Loucy (cell line): Measurements from ENCODE around the gene TEPSIN.

Experiments
- H2AFZ ChIP-seq: fragments of 200-600 bp; sonication (generic); 2 replicates; pipeline ENCODE4 v1.6.0; 2016; ENCODE audit warnings: antibody characterized with exemption, mild to moderate bottlenecking, low read length, moderate library complexity
- H3F3A ChIP-seq: fragments of 200-600 bp; 2 replicates; pipeline ENCODE4 v1.6.0; 2016; ENCODE audit warnings: antibody characterized with exemption, low read depth, mild to moderate bottlenecking
- H3K27me3 ChIP-seq: fragments of 200-600 bp; sonication (generic); 2 replicates; pipeline ENCODE4 v1.6.1; 2014; ENCODE audit warnings: low read length, mild to moderate bottlenecking; ENCODE audit not compliant: insufficient read depth, poor library complexity, severe bottlenecking
- H3K36me3 ChIP-seq: fragments of 200-600 bp; sonication (generic); 2 replicates; pipeline ENCODE4 v1.6.1; 2016; ENCODE audit warnings: low read length; ENCODE audit not compliant: insufficient read depth
- H3K4me1 ChIP-seq: fragments of 200-600 bp; sonication (generic); 2 replicates; pipeline ENCODE4 v1.5.1; 2014; ENCODE audit warnings: low read length, mild to moderate bottlenecking; ENCODE audit not compliant: insufficient read depth, poor library complexity, severe bottlenecking
- H3K4me2 ChIP-seq: fragments of 200-600 bp; sonication (generic); 2 replicates; pipeline ENCODE4 v1.6.0; 2014; ENCODE audit warnings: antibody characterized with exemption, low read length, low read depth, mild to moderate bottlenecking; ENCODE audit not compliant: poor library complexity, severe bottlenecking
- H3K4me3 ChIP-seq: fragments of 200-600 bp; sonication (generic); 2 replicates; pipeline ENCODE4 v1.5.1; 2014; ENCODE audit warnings: low read length, mild to moderate bottlenecking, mixed read lengths; ENCODE audit not compliant: poor library complexity, severe bottlenecking
- H3K79me2 ChIP-seq: fragments of 200-600 bp; sonication (generic); 2 replicates; pipeline ENCODE4 v1.6.1; 2014; ENCODE audit warnings: low read length; ENCODE audit not compliant: insufficient read depth
- H3K9ac ChIP-seq: fragments of 200-600 bp; sonication (generic); 2 replicates; pipeline ENCODE4 v1.6.0; 2014; ENCODE audit warnings: mild to moderate bottlenecking, low read depth, low read length, moderate library complexity; ENCODE audit not compliant: poor library complexity, severe bottlenecking
- H3K9me2 ChIP-seq: fragments of 200-600 bp; sonication (generic); replicated peaks from 2 replicates; pipeline ENCODE4 v1.6.1; 2016; ENCODE audit warnings: low read depth, low read length, mixed read lengths
- H3K9me3 ChIP-seq: fragments of 200-600 bp; sonication (generic); 2 replicates; pipeline ENCODE4 v1.6.1; 2014; ENCODE audit warnings: mild to moderate bottlenecking, antibody characterized with exemption, low read length, low read depth; ENCODE audit not compliant: insufficient read depth
- H4K20me1 ChIP-seq: fragments of 200-600 bp; sonication (generic); 2 replicates; pipeline ENCODE4 v1.6.0; 2014; ENCODE audit warnings: antibody characterized with exemption, low read length, mild to moderate bottlenecking; ENCODE audit not compliant: insufficient read depth, poor library complexity, severe bottlenecking
- CTCF ChIP-seq: fragments of 200-600 bp; sonication (generic); conservative IDR thresholded peaks from 2 replicates; pipeline ENCODE4 v1.5.1; 2014; ENCODE audit warnings: mild to moderate bottlenecking, antibody characterized with exemption, low read length
- EZH2phosphoT487 ChIP-seq: fragments of 200-600 bp; IDR thresholded peaks from 2 replicates; pipeline ENCODE4 v1.6.1; 2018; ENCODE audit warnings: antibody characterized with exemption, mild to moderate bottlenecking, moderate library complexity, borderline replicate concordance

Gene TEPSIN

GRCh38 chr17:81247339-81247990 lies 8.6 kb upstream of the TEPSIN start:
- peaks cover 3% of the 10 kb centered on the region for H3K4me1 ChIP-seq
- TF ChIP-seq CTCF (no peak), EZH2phosphoT487 (no peak)
- peaks cover 17% of the 10 kb centered on the region; the same call in 1 of the 2 replicates for H3K36me3 ChIP-seq

GRCh38 chr17:81246679-81247338 lies 8.0 kb upstream of the TEPSIN start:
- no peaks in the 10 kb centered on the region for H3K27me3 ChIP-seq
- H3F3A ChIP-seq, result no peaks in the 10 kb centered on the region
- peaks cover 17% of the 10 kb centered on the region; the same call in 1 of the 2 replicates for H3K36me3 ChIP-seq
- no peak overlapping the region for H3K4me2 ChIP-seq
- peaks cover 7% of the 10 kb centered on the region; the same call in 1 of the 2 replicates for H3K79me2 ChIP-seq
- no peaks in the 10 kb centered on the region for H3K4me1 ChIP-seq
- H3K4me3 ChIP-seq, result no peak overlapping the region
- no peaks in the 10 kb centered on the region for H3K9me3 ChIP-seq
- H2AFZ ChIP-seq, result no peak overlapping the region
- peaks cover 6% of the 10 kb centered on the region for H4K20me1 ChIP-seq
- H3K9ac ChIP-seq, result no peak overlapping the region
- TF ChIP-seq EZH2phosphoT487, result no peak
- no peak for TF ChIP-seq CTCF
- no peaks in the 10 kb centered on the region for H3K9me2 ChIP-seq

More at GRCh38 chr17:81247339-81247990, 8.6 kb upstream of the TEPSIN start:
- Histone ChIP-seq H3K9me2 (no peaks in the 10 kb centered on the region), H3F3A (no peaks in the 10 kb centered on the region), H3K4me3 (no peak overlapping the region), H3K27me3 (no peaks in the 10 kb centered on the region), H3K9ac (no peak overlapping the region), H3K4me2 (no peak overlapping the region), H3K79me2 (peaks cover 4% of the 10 kb centered on the region; the same call in 1 of the 2 replicates), H4K20me1 (no peaks in the 10 kb centered on the region), H3K9me3 (no peaks in the 10 kb centered on the region), H2AFZ (no peak overlapping the region)

GRCh38 chr17:81246343-81246670 lies 7.5 kb upstream of the TEPSIN start:
- no peak overlapping the region for H3K4me2 ChIP-seq
- H3K4me3 ChIP-seq, result no peak overlapping the region
- H3K9ac ChIP-seq, result no peak overlapping the region
- peaks cover 9% of the 10 kb centered on the region for H4K20me1 ChIP-seq
- H3K79me2 ChIP-seq, result peaks cover 10% of the 10 kb centered on the region; the same call in 1 of the 2 replicates
- H3F3A ChIP-seq, result no peaks in the 10 kb centered on the region
- H3K4me1 ChIP-seq, result peaks cover 2% of the 10 kb centered on the region
- H2AFZ ChIP-seq, result no peak overlapping the region
- H3K27me3 ChIP-seq, result no peaks in the 10 kb centered on the region
- no peaks in the 10 kb centered on the region for H3K9me3 ChIP-seq
- TF ChIP-seq EZH2phosphoT487, result no peak
- TF ChIP-seq CTCF, result no peak
- H3K36me3 ChIP-seq, result peaks cover 16% of the 10 kb centered on the region; the same call in 1 of the 2 replicates
- no peaks in the 10 kb centered on the region for H3K9me2 ChIP-seq
